ENCODE results near the gene GATC.

DNA sequence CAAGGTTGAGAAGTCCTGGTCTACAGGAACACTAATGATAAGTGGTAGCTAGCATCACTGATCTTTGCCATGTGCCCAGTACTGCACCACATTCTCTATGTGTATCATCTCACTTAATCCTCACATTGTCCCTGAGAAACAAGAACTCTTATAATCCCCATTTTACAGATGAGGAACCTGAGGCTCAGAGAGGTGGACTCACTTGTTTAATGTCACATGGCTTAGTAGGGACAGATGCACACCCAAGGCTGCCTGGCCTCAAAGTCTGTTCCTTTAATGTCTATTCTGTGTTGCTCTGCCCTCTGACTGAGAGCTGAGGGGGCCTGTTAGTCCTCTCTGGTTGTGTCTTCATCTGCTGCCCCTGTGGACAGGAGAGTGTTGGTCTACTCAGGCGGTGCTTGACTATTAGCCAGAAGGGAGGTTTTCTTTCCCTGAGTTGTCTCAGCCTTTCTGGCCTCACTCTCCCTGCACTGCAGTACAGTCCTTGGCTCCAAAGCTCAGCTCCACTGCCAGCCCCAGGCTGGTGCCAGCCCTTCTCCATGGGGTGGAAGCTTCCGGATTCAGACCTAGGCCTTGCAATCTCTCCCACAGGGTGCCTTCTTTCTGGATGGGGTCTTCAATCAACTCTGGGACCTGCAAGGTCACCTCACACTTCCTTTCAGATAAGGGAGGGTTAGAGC, 44.7 kb downstream of the GATC start:
- TF ChIP-seq POLR2A (IDR thresholded peaks at IDR 0.05; ENCODE audit: low read depth, low read length) = no peak
- TF ChIP-seq POLR2AphosphoS5 (IDR thresholded peaks at IDR 0.05; ENCODE audit: low read depth, low read length) = no peak
